GM19372 (cell line): ENCODE results near the gene ZNF526.

Experiments
- ATAC-seq: cut with Tn5 transposase; IDR thresholded peaks from one replicate; pipeline ENCODE4 v1.9.1; 2021; ENCODE audit warnings: mild to moderate bottlenecking, low read depth, moderate library complexity; ENCODE audit not compliant: unreplicated experiment

Gene ZNF526

DNA sequence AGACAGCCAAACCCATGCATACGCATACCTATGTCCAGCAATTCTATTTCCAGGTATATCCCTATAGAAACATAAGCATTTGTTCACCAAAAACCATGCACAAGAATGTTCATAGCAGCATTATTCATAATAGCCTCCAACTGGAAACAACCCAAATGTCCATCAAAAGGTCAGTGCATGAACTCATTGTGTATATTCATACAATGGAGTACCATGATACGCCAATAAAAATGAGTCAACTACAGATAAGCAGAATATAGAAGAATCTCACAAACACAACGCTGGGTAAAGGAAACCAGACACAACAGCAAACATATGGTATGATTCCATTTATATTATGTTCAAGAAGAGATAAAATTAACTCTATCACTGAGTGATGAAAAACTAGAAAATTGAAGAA, 26.4 kb upstream of the ZNF526 start:
- no peak for ATAC-seq

DNA sequence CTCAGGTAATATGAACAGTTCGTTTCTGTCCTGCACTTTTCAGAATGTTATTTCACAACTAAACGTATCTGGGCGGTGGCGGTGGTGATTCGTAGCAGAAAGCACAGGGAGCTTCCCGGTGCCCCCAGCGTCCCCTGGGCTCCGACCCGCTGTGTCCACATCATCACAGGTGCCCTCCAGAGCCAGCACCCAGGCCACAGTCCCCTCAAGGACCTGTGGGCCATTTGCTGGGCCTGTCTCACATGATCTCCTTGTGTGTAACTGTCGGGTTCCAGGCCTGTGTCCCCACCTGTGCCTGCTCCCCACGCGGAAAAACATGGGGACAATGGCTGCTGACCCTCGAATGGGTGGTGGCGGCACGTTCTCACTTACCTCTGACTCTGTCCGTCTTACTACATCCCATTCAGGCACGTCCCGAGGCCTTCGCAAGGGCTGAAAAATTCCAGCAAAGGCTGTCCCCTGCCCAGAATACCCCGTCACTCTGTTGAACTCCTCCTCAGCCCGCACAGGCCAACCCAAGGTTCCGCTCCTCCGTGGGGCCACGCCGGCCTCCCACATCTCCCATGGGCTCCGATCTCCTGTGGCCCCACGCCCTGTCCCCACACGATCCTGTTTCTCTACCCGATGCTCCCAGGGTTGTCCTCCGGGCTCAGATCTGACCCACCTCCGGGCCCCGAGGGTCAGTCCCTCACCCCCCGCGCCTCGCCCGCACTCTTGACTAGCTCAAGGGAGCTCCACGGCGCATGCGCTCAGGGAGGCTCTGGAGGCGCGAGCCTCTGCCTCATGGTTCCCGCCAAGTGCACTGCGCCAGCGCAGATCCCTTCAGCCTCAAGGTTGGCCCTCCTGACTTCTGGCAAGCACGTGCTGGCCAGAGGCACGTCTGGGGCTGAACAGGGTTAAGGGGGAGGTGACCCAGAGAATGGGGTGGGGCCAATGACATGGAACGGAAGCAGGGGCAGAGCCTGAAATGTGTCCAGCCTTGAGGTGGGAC, 23.8 kb upstream of the ZNF526 start:
- ATAC-seq: no peak

GRCh38 chr19:42197375-42197817, 22.7 kb upstream of the ZNF526 start:
- no peak for ATAC-seq

DNA sequence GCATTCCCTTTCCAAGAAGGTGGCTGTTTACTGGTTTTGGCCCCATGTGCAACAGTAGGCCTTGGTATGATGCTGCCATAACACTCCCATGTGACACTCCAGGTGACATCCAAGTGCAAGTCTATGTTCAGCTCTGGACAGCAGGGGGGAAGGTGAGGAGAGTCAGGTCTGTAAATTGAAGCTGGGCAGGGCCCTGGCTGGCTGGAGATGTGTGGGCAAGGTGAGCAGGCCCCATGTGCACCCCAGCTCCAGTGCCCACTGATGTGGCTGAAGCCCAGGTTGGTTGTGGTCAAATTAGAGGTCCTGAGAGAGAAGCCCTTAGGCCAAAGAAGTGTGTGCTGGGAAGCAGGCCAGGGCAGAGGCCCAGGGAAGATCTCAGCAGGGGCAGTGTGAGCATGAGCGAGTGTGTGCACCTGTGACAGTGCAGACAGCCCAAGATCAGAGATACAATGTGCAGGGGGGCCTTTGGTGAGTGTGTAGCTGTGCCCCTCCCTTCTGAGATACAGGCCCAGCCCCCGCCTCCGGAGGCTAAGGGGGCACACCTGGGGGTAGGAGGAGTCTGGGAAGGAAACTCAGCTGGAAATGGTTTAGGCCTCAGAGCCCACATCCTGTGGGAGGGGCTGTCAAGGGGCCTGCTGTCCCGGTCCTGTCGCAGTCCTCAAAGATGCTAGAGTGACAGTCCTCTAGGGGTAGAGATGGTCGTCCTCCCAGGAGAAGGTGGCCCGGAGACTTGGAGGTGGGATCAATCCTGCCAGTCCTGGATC, 21.3 kb upstream of the ZNF526 start:
- ATAC-seq: peak; percentile 40

GRCh38 chr19:42199440-42200115, 20.5 kb upstream of the ZNF526 start:
- ATAC-seq: peak; percentile 42

- ATAC-seq: no peak
Measured at GRCh38 chr19:42200116-42200715, 19.9 kb upstream of the ZNF526 start.

DNA sequence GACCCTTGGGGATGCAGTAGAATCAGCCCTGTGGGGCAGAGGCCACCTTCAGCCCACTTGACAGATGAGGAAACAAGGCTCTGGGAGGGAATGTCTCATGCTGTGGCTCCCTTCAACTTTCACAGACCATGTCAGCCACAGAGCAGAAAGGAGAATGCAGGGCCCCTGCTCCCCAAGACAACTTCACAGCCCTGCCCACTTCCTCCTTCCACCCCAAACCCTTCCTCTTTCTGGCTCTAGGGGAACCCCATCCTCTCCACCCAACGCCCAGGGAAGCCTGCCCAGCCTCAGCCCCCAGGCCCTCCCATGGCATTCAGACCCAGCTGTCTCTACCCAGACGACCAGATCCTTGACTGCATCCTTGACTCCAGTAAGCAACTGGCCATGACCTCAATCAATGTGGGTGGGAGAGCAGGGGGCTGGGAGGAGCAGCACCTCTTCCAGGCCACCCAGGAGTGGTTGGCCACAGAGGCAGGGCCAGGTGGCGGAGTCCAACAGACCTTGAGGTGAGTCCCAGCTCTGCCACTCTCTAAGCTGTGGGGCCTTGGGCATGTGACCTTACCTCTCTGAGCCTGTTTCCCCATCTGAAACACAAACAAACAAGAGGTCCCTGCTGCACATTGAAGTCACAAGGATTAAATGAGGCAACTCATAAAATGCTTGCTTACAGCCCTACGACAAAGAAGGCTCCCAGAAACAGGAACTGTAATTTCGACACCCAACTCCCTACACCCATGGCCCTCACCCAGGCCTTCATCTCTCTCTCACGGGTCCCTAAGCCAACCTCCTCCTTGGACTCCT, 18.4 kb upstream of the ZNF526 start:
- ATAC-seq: no peak

GRCh38 chr19:42202290-42202880, 17.7 kb upstream of the ZNF526 start:
- no peak for ATAC-seq

- no peak for ATAC-seq
Measured at GRCh38 chr19:42203700-42204099, 16.4 kb upstream of the ZNF526 start.

GRCh38 chr19:42204664-42205063, 15.4 kb upstream of the ZNF526 start:
- ATAC-seq: no peak

DNA sequence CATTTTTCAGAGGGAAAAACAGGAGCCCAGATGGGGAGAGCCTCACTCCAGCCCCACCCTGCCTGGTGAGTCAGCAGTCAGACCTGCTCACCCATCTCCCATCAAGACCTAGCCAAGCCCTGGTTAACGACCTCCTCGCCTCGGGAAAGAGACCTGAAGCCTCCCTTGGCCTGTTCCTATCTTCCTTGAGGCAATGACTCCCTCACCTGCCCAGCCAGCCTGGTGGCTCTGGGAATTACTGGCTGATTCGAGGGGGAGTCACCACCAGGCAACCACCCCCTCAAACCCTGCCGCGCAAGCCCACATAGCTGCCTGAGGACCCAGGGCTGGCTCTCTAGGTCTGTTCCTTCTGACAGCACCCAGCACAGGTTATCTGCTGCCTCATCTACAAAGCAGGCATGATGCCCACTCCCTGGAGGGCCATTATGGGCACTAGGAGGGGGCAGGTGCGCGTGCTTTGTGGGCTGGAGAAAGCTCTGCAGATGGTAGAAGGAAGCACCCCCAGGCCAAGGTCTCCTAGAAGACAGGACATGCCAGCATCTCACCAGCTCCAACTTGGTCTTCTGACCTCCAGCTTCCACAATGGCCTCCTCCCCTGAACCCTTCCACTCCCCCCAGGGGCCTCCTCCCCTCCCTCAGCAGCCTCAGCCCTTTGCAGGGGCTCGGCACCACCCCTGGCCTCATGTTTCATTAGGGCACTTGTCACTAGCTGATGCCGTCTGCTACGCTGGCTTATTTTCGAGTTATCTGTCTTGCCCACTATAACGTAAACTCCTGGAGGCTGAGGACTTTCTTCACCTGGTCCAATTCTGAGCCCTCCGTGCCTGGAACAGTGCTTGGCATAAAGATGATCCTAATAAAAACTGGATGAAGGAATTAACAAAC, 13.0 kb upstream of the ZNF526 start:
- no peak for ATAC-seq

GRCh38 chr19:42207767-42208271, 12.3 kb upstream of the ZNF526 start:
- ATAC-seq: no peak

GRCh38 chr19:42208612-42209011, 11.5 kb upstream of the ZNF526 start:
- no peak for ATAC-seq

GRCh38 chr19:42212886-42213285, 7.2 kb upstream of the ZNF526 start:
- no peak for ATAC-seq

DNA sequence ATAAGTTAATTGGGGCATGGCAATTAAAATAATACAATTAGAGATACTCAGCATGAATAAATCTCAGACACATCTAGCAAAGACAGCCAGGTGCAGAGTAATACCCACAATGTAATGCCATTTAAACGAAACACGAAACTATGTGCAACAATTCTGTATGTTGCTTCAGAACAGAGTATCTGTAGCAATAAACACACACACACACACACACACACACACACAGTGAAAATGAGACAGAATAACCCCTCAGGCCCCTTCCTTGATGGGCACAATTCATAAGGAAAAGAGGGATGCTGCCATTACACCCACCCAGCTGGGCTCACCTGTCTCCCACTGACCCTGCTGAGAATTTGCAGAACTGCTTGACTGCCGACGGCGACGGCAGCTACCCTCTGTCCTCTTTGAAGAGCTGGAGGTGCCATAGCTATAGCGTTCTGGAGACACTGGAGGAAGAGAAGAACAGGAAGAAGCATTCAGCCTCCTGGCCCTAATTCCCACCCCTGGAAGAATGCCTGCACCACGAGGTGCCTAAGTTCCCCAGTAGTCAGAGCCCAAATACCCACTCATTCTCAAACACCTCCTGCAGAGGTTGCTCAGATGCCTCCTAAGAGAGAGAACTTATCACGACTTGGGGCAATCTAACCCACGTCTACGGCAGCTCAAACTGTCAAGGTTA, 5.2 kb upstream of the ZNF526 start:
- ATAC-seq: no peak

GRCh38 chr19:42216653-42217519, 3.2 kb upstream of the ZNF526 start:
- ATAC-seq: no peak
